GM03348 (cell line): ENCODE data around the gene MTMR6.
A peak's percentile ranks its signal among the peaks of the same experiment; 100 is the strongest.

Experiments used
- DNase-seq: peaks from one replicate; pipeline ENCODE4 v3.0.0; 2012; ENCODE audit warnings: low spot score

The MTMR6 gene

GRCh38 chr13:25280396-25280795 lies 6.9 kb downstream of the MTMR6 start:
- DNase-seq = no peak

GRCh38 chr13:25276748-25277147 lies 10.5 kb downstream of the MTMR6 start:
- DNase-seq = no peak

DNA sequence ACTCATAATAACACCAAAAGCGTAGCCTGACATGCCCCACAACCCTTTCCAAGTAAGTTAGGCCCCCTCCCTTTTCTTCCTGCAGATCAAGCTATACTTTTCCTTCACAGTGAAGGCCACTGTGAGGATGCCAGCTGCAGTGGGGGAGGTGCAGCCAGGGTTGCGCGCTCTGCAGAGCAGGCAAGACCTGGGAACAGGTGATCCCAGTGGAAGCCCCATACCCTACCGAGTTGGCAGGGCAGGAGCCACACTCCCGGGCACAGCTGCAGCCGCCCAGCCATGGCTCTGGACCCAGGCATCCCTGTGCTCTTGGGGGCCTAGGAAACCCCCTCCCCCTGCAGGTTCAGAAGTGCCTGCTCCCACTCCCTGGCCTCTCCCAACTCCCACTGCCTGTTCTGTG lies 18.7 kb downstream of the MTMR6 start:
- no peak for DNase-seq

DNA sequence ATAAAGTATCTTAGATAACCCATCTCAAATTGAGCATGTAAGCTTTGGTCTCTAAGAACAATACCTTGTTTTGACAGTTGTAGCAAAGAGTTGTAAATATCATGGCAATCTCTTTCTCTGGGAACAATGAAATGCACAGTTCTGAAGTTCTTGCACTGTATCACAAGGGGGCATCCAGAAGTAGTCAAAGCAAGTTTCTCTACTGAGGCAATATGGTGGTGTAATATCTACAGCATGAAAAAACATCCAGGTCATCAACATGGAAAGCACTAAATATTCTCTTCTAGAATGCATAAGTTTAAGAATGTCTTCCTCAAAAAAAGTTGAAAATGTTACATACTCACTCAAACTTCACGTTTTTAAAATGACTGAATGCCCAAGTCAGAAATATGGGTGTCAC lies 19.6 kb downstream of the MTMR6 start:
- peak; percentile 13 for DNase-seq

DNA sequence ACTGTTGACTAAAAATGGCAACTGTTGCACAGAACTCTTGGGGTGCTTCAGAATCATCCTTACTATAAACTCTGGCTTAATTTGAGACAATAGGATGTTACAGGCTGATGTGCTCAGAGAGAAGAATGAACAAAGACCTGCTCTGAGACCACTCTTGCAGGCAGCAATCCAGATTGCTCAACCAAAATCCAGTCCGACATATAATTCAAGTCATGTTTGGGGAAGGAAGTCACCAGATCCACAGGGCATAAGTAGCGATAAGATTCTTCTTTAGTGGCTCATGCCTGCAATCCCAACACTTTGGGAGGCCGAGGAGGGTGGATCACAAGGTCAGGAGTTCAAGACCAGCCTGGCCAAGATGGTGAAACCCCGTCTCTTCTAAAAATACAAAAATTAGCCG lies 20.6 kb downstream of the MTMR6 start:
- no peak for DNase-seq

DNA sequence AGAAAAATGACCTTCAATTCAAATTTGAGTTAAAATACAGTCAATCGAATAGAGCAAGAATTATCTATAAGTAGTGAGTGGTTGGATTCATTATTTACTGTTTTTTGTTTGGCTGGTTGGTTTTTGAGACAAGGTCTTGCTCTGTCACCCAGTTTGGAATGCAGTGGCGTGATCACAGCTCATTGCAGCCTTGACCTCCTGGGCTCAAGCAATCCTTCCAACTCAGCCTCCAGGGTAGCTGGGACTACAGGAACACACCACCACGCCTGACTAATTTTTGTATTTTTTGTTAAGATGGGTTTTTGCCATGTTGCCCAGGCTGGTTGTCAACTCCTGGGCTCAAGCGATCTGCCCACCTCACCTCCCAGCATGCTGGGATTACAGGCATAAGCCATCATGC lies 25.0 kb downstream of the MTMR6 start:
- DNase-seq = no peak

GRCh38 chr13:25253702-25254101 lies 33.6 kb downstream of the MTMR6 start:
- no peak for DNase-seq

DNA sequence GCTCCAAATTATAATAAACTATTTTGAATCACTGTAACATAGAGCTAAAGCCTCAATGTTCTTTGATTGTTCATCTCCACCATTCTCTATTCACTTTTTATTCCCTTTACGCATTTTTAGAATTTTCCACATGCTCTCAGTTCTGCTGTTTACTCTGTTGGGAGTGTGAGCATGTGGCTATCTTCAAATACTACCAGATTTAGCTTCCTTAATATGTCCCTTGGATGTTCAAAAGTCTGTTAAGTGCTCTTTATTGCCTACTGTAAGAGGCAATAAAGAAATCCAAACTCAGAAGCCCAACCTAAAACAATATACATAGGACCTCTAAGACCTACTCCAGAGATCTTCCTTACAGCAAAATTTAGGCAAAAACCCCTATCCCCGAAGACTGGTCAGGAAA lies 34.5 kb downstream of the MTMR6 start:
- no peak for DNase-seq

GRCh38 chr13:25252225-25252624 lies 35.1 kb downstream of the MTMR6 start:
- no peak for DNase-seq

GRCh38 chr13:25249001-25249543 lies 38.2 kb downstream of the MTMR6 start:
- peak; percentile 39 for DNase-seq

- no peak for DNase-seq
Observed at GRCh38 chr13:25248071-25248470, 39.2 kb downstream of the MTMR6 start.

DNA sequence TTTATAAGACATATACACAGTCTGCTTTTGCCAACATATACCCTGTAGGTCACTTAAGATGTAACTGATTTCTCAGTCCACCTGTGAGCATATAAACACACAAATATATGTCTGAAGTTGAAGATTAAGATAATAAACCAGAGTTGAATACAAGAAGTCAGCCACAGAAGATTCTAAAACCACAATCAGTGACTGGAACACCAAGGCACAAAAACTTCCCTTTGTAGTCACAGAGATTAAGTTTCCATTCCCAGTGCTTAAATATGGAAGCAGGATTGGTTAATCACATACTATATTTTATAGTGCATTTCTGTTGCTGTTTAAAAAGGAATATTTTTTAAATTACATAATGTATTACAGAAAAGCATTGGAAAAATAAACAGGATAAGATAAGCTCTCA lies 39.9 kb downstream of the MTMR6 start:
- DNase-seq = no peak

DNA sequence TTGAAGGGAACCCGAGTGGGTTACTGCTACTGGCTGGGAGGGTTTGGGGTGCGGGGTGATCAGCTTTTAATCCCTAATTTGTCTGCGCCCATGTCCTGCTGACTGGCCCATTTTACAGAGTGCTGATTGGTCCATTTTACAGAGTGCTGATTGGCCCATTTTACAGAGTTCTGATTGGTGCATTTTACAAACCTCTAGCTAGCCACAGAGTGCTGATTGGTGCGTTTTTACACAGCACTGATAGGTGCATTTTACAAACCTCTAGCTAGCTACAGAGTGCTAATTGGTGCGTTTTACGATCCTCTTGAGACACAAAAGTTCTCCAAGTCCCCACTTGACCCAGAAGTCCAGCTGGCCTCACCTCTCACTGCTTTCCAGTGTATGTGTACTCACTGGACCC lies 43.2 kb downstream of the MTMR6 start:
- no peak for DNase-seq

GRCh38 chr13:25242956-25243355 lies 44.3 kb downstream of the MTMR6 start:
- DNase-seq = no peak

DNA sequence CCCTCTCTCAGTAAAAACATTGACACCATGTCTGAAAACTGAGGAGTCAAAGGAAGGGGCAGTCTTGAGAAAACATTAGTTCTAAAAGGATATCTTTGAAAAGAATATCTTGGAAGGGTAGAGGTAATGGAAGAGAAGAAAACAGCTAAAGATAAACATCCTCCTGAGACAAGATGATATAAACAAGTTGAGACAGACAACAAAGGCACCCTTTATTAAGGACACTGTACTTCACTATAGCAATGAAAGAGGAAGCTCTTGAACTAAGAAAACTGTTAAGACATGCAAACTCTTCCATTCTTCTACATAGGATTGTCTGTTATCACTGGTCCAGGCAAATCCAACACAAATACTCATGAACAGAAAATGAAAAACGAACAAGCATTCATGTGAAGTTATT lies 46.3 kb downstream of the MTMR6 start:
- no peak for DNase-seq

DNA sequence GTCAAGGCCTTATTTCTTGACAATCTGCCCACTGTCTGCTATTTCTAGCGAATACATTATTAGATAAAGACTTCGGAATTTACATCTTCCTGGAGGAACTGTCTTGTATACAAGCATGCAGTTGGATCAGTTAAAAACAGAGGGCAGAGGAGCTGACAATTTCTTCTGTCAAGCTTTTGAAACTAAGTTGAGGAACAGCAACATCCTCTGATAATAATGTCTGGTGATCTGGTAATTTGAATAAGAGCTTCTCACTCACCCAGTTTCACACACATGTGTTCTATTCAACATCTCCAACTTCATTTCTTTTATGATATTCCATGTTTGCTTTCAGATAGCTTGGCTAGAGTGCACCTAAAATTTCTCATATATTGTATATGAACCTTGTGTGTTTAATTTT lies 50.2 kb downstream of the MTMR6 start:
- DNase-seq = no peak

DNA sequence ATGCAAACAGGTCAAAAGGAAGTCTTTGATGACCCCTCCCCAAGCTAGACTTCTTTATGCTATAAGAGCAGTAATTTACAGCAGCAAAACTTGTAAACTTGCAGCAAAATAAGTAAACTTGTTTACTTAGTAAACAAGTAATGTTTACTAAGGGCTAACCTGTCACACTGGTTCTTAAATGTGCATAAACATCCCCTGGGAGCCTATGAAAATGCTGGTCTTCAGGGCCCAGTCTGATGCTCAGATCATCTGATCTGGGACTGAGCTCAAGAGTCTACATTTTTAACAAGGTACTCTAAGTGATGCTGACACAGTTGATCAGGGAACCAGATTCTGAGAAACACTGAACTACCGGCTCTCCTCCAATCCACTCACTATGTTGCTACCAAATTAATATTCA lies 53.4 kb downstream of the MTMR6 start:
- DNase-seq = no peak

DNA sequence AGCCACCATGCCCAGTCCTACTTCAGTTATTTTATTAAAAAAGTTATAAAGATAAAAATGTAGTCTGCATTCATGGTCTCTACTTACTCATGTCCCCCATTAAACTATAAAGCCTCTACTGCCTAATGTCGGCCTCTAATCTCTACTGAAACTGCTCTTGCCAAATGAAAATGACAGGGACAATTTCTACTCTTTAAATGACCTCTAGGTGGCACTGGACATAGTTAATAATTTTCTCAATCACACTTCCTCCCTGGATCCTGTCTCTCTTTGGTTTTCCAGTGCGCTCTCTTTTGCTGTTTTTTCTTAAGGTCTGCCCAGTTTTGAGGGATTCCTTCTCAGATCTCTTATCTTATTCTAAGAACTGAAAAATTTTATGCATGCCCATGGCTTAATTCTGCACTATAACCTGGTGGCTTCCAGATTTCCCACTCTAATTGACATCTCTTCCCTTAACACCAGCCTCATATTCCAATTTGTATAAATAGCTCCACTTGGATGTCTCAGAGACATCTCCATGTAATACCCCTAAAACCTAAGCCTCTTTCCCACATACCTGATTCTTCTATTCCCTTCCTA lies 54.3 kb downstream of the MTMR6 start:
- DNase-seq = peak; percentile 57

DNA sequence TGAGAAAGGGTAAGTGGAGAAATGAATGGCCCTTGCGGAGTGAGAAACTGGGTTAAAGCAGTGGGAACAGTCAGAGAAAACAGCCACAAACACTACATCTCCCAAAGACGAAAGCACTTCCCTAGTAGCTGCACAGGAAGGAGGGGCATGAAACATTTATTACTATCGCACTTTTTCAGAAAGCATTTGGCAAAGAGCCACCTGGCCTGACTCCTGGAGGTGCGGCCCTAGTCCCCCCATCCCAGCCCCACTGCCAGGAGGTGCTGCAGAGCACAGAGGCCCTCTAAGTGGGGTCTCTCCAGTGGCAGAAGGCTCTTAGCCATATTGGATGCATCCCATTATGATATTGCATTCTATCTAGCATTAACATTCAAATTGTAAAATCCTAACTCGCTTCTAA lies 55.8 kb downstream of the MTMR6 start:
- DNase-seq = no peak

DNA sequence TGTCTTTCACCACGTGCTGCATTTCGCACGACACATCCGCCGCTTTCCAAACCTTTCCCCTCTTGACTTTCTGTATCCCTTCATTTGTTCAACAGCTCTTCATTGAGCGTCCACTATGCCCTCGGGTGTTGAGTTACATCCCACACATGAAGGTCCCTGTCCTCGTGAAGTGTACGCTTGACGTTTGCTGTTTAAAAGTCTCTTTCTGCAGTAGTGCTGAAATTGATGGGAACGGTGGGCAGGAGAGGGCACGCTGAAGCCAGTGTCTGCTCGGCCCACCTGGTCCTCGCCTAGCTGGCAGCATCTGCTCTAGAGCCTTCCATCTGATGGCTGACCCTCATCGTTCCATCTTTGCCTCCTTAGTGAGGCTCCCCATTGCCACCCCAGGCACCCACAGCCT lies 59.6 kb downstream of the MTMR6 start:
- DNase-seq = no peak

- DNase-seq = no peak
Observed at GRCh38 chr13:25225970-25226369, 61.3 kb downstream of the MTMR6 start.

DNA sequence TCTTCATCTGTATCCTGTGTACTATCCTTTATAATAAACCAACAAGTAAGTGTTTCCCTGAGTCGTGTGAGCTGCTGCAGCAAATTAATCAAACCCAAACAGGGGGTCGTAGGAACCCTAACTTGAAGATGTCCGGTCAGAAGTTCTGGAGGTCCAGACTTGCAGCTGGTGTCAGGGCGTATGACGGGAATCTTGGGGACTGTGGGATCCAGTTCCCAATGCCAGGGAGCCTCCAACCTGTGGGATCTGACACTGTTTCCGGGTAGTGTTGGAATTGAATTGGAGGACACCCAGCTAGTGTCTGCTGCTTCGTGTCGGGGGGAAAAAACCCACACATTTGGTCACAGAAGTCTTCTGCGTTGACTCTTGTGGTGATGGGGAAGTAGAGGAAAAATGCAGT lies 63.1 kb downstream of the MTMR6 start:
- no peak for DNase-seq

- no peak for DNase-seq
Observed at GRCh38 chr13:25222740-25223139, 64.5 kb downstream of the MTMR6 start.

DNA sequence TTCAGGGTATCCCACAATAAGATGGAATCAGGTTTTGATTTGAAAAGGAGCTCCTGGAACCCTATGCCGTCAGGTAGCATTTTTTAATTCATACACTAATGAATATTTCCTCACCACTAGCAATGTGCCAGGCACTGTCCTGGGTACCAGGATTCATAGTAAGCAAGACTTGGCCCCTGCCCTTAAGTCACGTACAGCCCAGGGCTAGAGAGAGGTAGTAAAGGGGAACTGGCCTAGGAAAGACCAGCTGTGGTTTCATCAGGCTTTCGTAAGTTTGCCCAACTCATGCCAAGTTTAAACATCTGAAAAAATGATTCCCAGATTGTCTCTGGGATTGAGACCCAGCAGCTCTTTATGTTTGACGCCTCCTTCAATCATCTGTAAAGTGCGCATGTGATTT lies 69.3 kb downstream of the MTMR6 start:
- DNase-seq = no peak
